ENCODE measurements around the gene MOK. TPM values are rescaled to one million over a fixed set of nuclear protein-coding genes. Genes with fewer than 3 reads are reported as not detected.
"Not testable (repeated sequence)": the region's sequence is repeated elsewhere in the genome, so short reads cannot be mapped to it uniquely, and the experiment has no call there.

The MOK gene, protein sequence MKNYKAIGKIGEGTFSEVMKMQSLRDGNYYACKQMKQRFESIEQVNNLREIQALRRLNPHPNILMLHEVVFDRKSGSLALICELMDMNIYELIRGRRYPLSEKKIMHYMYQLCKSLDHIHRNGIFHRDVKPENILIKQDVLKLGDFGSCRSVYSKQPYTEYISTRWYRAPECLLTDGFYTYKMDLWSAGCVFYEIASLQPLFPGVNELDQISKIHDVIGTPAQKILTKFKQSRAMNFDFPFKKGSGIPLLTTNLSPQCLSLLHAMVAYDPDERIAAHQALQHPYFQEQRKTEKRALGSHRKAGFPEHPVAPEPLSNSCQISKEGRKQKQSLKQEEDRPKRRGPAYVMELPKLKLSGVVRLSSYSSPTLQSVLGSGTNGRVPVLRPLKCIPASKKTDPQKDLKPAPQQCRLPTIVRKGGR
- 10 to 100 TPM in 4 of 12 donors, 1 to 10 TPM in 7, not detected in 1; 6.7 to 21.7 (median 8.1) TPM for polyA plus RNA-seq (ENCODE audit: insufficient read length in 12 of 12)
- long read RNA-seq, donor 1 = 0 reads
- long read RNA-seq, donor 2, partial matches to known transcripts = 0 of 2 reads
- long read RNA-seq, donor 2, other reads (novel, unspliced or antisense) = 0 of 2 reads
- long read RNA-seq, donor 3, partial matches to known transcripts = 0 of 1 reads
- long read RNA-seq, donor 3, other reads (novel, unspliced or antisense) = 0 of 1 reads
- long read RNA-seq, donor 4, partial matches to known transcripts = 0 of 1 reads
- long read RNA-seq, donor 4, other reads (novel, unspliced or antisense) = 0 of 1 reads
- long read RNA-seq, donor 5, partial matches to known transcripts = 0 of 1 reads
- long read RNA-seq, donor 5, other reads (novel, unspliced or antisense) = 0 of 1 reads
- long read RNA-seq, donor 6 = 0 reads
- long read RNA-seq, donor 7 = 0 reads
- long read RNA-seq, donor 8 = 0 reads
- long read RNA-seq, donor 9 = 0 reads
- long read RNA-seq, donor 10 = 0 reads
- long read RNA-seq, donor 11 = 0 reads

DNA sequence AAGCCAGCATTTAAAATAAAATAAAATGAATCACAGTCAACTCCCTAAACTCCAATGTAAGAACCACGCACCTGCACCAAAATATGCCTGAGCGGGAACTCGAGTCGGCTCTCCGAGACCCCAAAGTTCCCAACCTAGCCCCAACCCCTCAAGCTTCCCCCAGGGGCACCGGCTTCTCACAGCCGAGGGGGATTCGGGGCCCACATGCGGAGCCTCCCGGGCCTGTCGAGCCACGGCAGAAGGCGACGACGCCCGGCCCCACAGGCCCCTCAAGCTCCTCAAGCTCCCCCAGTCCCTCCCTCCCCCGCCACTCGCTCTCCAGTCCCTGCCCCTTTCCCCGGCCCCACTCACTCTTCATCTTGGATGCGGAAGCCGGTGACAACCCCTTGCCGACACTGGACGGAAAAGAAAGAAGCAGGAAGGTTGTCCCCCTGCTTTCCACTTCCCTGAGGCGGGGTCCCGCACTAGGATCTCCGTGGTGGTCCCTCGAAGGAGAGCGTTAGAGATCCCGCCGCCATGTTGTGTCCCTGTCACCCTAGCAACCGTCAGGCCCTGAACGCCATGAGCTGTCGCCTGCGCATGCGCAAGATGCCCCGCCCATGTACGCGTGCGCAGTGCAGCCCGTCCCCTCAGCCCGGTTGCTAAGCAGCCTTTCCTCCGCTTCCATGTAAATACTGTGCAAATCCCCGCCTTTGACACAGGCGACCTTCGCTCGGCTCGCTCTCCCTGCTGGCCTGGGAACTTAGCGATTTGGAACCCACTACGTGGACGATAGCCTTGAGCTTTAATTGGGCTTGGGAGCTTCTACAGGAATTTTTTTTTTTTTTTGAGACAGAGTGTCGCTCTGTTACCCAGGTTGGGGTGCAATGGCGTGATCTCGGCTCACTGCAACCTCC, at the start of gene MOK:
Gene MOK (minus strand): TSS at position 554 of the 896 bp plus-strand sequence. CDS start 196 bp downstream, at position 358.
- DNase-seq = peak; percentile 99

DNA sequence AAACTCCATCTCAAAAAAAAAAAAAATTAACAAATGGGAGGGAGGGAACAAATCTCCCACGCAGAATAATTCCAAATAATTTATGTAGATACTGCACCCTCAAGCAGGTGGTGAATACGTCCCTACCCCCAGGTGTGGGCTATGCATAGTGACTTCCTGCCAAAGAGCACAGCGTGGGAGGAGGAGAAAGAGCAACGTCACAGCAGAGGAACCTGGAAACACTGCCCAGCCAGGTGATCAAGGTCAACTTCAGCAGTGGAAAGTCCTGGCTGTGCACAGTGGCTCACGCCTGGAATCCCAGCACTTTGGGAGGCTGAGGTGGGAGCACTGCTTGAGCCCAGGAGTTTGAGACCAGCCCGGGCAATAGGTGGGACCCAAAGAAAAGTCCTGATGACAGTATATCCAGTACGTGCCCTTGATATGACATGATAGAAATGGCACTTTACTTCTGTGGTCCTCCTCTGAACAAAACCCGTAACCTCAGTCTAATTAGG, 48.2 kb upstream of the MOK start:
- DNase-seq = no peak

DNA sequence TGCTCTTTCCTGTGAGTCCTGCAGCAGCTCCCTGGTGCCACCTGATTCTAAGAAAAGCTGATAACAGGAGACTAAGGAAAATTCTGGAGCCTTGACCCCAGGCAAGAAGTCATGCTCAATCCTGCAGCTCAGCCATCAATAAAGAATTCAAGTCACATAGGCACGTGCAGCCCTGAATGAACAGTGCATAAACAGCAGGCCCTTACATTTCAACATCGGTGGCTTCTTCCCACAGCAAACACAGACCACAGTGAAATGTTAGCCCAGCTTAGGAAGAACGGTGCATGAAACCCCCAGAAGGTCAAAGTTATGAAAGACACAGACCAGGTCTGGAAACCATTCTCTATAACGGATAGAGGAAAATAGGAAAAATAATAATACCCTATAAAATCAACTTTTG, 47.2 kb upstream of the MOK start:
- DNase-seq = no peak

DNA sequence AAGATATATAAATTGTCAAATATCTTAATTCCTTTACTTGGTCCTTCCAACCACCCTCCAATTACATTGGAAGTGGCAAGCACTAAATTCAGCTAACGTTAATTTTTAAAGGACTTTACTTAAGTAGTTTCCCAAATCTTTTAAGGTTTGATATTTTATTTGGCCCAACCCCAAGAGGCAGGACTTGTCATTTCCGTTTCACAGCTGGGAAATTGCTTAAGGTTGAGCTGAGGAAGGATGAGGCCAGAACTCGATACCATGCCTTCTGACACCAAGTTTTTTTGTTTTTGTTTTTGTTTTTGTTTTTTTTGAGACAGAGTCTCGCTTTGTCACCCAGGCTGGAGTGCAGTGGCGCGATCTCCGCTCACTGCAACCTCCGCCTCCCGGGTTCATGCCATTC, 46.6 kb upstream of the MOK start:
- not testable (repeated sequence) for DNase-seq

DNA sequence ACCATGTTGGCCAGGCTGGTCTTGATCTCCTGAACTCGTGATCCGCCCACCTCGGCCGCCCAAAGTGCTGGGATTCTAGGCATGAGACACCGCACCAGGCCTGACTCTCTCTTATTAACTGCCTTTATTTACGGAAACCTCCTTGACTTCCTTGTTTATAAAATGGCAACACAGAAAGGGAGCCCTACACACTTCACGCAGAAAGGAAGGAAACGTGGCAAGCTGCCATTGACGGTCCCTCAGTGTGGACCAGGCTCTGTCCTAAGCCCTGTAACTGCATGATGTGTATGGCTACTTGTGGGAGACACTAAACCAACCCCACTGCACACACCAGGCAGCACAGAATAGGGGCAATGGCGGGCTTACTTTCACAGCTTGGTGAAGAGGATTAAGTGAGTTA, 46.1 kb upstream of the MOK start:
- DNase-seq = no peak

DNA sequence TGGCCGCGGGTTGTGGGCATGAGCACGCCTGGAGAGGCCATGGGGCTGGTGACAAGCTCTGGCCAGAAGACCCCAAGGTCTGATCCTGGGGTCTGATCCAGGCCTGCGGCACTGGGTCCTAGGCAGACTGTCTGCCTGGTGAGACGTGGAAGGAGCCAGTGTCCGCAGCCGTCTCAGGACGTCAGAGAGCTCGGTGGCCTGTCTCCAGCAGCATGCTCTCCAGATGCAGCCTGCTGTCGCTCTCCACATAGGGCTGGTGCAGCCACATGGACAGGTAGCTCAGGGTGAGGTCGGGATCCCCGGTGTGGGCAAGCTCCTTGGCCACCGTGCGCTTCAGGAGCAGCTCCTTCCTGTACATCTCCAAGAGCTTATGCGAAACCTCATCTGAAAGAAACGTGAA, 43.4 kb upstream of the MOK start:
- no peak for DNase-seq

DNA sequence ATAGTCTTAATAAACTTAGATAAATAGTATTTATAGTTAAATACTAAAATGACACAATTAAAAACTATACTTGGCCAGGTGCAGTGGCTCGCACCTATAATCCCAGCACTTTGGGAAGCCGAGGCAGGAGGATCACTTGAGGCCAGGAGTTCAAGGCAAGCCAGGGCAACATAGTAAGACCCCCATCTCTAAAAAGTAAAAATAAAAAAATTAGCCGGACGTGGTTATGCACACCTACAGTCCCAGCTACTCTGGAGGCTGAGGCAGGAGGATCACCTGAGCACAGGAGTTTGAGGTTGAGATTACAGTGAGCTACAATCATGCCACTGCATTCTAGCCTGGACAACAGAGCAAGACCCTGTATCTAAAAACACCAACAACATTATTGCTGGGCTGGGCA, 41.7 kb upstream of the MOK start:
- no peak for DNase-seq

DNA sequence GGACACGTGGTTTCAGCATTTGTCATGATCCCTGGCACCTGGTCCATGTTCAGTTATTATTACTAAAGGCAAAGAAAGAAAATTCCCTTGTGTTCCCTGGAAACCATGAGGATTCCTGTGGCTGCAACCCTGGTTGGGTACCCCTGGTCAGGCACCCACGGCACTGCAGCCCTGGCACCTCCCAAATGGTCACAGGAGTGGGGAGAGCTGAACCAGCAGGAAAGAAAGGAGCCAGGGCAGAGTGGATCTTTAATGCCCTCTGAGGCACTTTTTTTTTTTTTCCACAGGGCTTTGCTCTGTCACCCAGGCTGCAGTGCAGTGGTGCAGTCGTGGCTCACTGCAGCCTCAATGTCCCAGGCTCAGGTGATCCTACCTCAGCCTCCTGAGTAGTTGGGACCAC, 40.3 kb upstream of the MOK start:
- no peak for DNase-seq

DNA sequence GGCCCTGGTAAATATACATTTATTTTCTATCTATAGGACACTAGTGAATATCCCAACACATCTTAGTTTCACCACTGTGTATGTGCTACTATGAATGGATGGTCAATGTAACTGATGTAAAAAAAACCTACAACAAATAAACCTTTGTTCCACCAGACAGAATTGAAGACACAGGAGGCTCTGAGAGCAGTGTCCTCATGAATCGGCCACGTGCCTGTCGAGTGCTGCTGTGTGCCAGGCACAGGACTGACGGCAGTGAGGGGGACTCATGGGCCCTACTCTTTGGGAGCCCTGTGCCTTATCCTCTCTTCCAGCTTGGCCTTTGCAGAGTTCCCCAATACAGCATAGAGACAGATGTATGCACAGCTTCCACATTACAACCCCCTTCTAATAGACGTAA, 39.5 kb upstream of the MOK start:
- no peak for DNase-seq

DNA sequence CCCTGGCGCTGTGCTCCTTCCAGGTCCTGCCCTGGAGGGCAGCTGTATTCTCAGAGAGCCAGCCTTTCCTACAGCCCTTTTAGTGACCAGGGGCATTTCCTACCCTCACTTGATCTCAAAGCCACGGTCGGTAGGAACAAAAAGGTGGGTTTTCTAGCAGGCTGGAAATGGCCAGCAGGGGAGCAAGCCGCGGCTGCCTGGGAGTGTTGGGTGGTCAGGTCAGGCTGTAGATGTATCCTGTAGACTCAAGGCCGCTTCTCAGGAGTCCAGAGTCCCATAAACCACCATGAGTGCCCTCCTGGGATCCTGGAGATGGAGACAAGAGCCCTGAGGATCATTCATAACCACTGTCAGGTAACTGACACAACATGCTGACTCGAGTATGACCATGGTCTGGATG, 39.1 kb upstream of the MOK start:
- no peak for DNase-seq

DNA sequence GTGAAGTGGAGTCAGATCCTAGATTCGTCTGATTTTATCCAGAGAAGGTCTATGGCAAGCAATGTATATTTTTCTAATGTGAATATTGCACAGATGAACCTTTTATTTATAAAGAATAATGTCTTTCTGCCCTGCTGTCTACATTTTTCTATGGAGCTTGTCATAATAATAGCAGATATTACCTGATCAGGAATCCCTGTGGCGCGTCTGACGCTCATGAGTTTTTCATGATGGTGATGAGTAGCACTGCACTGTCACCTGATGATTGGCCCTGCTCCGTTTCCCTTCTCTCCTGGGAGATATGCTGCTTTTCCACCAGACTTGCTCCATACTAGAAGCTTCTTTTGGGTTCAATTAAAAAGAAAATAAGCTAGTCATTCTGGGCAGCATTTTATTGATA, 37.3 kb upstream of the MOK start:
- no peak for DNase-seq

DNA sequence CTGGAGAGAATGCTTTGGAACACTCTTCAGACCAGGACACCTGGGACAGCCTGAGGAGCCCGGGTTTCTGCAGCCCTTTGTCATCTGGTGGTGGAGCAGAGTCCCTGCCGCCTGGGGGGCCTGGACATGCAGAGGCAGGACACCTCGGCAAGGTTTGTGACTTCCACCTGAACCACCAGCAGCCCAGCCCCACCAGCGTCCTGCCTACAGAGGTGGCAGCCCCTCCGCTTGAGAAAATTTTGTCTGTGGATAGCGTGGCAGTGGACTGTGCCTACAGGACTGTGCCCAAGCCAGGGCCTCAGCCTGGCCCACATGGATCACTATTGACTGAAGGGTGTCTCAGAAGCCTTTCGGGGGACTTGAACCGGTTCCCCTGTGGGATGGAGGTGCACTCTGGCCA, 36.6 kb upstream of the MOK start:
- DNase-seq = no peak

DNA sequence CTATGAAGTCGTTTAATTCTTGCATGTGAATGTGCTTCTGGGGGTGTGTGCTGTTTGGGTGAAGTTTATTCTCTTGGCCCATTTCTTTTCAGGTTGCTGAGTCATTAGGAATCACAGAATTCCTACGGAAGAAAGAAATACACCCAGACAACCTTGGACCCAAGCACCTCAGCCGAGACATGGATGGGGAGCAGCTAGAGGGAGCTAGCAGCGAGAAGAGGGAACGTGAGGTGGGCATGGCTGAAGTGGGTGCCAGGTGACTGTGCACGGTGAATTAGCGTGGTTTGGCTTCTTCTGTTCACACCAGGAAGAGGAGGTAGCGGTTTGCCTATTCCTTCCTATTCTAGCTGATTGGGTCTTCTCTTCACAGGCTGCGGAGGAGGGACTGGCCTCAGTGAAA, 33.8 kb upstream of the MOK start:
- no peak for DNase-seq

DNA sequence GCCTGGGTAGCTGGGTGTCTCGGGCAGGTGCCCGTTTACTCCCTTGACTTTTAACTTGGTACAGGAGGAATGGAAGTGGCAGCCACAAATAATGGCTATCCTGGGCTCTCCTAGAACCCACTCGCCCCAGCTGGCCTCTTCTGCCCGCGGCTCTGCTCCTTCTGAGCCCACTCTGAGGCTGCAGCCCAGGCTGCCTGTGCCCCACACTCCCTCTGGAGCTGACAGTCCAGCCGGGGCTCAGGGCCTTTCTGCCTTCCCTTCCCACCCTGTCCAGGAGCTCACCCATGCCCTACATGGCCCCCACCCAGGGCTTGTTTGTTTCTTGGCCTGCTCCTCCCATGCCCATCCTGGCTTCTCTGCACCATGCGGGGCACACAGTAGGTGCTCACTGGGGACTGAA, 30.2 kb upstream of the MOK start:
- no peak for DNase-seq

DNA sequence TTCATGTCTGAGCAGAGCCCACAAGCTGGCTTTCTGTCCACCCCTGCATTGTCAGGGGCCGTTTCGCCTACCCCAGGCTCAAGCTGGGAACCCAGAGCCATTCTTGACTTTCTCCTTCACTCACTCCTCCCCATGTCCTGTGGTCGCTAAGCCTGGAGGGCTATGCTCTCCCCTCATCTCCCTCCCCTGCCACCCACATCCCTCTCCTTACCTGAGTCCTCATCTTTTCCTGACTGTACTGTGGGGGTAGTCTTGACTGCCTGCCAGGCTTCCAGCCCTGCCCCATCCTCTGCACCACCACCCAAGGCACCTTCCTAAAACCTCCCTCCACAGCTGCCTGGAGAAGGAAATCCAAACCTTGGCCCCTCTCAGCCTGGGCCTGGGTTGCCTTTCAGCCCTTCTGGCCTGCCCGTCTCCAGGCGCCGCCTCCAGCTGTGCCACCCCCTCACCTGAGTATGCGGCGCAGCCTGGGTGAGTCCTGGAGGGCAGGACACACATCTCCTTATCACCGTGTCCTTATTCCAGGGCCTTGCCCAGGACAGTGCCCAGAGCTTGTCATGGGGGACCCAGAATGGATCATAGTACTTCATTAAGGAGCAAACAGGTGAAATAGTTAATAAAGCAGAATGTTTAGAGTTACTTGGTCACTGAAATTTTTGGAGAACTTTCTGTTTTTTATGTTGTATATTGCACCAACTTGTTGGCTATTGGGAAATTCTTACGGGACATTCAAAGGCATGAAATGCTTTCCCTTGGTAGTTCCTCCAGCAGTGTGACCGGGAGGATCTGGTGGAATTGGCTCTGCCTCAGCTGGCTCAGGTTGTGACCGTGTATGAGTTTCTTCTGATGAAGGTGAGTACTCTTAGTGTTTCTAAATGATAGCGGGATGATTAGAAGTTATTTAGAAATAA, 29.1 kb upstream of the MOK start:
- DNase-seq = no peak

DNA sequence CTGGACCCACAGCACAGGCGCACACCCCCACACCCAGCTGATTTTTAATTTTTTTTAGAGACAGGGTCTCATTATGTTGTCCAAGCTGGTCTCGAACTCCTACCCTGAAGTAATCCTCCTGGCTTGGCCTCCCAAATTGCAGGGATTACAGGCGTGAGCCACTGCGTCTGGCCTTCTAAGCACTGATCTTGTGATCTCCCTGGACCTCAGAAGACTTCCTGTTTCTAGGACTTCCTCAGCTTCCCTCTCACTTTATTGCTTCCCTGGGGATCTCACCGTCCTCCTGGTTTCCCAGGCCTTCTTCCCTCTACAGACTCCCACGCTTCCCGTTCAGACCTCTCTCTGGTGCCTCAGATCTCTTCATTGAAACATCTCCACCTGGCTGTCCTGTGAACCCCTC, 28.4 kb upstream of the MOK start:
- DNase-seq = no peak

DNA sequence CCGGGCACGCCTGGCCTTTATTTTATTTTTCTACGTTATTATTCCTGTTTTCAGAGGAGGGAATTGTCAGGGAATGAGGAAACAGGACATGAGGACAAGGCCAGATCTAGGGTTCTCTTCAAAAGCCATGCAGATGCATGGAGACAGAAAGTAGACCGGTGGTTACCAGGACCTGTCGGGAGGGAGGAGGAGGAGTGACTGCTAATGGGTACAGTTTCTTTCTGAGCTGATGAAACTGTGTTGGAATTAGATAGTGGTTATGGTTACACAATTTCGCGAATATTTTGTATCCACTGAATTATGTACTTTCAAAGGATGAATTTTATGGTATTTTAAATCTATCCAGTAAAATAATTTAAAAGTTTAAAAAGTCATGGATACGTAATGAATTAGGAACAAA, 25.8 kb upstream of the MOK start:
- no peak for DNase-seq

DNA sequence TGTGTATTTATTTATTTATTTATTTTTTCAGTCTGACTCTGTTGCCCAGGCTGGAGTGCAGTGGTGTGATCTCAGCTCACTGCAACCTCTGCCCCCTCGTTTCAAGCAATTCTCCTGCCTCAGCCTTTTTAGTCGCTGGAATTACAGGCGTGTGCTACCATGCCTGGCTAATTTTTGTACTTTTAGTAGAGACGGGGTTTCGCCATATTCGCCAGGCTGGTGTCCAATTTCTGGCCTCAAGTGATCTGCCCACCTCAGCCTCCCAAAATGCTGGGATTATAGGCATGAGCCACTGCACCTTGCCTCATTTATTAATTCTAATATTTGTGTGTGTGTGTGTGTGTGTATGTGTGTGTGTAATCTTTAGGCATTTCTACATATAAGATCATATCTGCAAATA, 24.4 kb upstream of the MOK start:
- not testable (repeated sequence) for DNase-seq

DNA sequence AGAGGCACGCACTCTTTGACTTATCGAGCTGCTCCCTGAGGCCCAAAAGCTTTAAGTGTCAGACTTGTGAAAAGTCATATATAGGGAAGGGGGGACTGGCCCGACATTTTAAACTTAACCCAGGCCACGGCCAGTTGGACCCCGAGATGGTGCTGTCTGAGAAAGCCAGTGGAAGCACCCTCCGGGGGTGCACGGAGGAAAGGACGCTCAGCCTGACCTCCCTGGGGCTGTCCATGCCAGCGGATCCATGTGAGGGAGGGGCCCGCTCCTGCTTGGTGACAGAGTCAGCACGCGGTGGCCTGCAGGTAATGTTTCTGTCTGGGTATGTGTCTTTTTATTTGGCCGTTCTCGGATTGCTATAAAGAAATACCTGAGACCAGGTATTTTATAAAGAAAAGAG, 21.6 kb upstream of the MOK start:
- DNase-seq = no peak

DNA sequence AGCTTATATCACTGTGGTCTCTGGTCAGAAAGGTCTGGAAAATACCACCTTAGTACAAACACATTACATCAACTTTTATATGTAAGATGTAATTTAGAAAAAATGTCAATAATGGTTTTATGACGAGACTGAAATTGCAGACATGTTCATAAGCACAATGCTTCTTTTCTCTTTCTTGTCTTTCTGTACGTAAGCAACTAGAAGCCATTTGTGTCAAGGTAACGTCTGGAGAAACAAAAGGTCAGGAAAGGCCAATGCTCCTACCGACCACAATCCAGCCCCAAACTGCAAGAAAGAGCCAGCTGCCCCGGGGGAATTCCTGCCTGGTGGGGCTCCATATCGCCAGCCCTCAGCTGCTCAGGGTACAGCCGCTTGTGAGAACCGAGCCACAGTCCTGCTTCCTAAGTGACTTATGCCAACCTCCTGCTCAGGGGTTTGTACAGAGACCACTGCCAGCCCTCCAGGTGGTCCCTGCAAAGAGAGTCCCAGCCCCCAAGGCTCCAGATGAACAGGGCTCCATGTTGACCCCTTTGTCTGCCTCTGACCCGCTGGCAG, 20.9 kb upstream of the MOK start:
- no peak for DNase-seq
